GM23248 (cell line): ENCODE measurements around the gene GNAS.
"Not testable (repeated sequence)": the region's sequence is repeated elsewhere in the genome, so short reads cannot be mapped to it uniquely, and the experiment has no call there.

ENCODE experiments used
- EZH2 ChIP-seq: fragments of 200-600 bp; sonication (generic); IDR thresholded peaks from 2 replicates; pipeline ENCODE4 v1.6.1; 2018; ENCODE audit warnings: antibody characterized with exemption, mild to moderate bottlenecking; ENCODE audit not compliant: insufficient read depth, poor library complexity, severe bottlenecking
- EZH2phosphoT487 ChIP-seq: fragments of 200-600 bp; sonication (generic); IDR thresholded peaks from 2 replicates; pipeline ENCODE4 v1.6.1; 2018; ENCODE audit warnings: antibody characterized with exemption, moderate library complexity, mild to moderate bottlenecking, low read depth; ENCODE audit not compliant: insufficient read depth

- TF ChIP-seq EZH2phosphoT487, EZH2: not testable (repeated sequence)
These were observed 32.0 kb upstream of the GNAS start for GRCh38 chr20:58820515-58820914.
